Measurements from ENCODE around the gene TMED6.

DNA sequence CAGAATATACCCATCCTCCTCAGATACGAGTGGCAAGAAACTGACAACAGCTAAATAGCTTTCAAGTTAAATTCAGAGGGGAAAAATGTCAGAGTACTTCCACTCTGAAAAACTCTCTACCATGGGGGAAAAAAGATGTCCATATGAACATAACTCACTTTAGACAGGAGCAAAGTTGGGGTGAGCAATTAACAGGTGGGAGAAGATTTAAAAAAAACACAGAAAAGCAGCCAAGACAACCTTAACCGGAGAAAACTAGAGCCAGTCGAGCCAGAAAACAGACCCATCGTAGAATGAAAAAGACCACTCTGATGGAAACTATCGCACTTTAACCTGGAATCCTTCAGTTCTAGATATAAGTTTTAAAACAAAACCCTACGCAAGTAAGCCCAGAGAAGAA is 33.4 kb upstream of the TMED6 start:
- TF ChIP-seq EZH2 (IDR thresholded peaks at IDR 0.05; ENCODE audit: borderline replicate concordance, low read depth, low read length, severe bottlenecking), result no peak
- TF ChIP-seq, protein P1, sequence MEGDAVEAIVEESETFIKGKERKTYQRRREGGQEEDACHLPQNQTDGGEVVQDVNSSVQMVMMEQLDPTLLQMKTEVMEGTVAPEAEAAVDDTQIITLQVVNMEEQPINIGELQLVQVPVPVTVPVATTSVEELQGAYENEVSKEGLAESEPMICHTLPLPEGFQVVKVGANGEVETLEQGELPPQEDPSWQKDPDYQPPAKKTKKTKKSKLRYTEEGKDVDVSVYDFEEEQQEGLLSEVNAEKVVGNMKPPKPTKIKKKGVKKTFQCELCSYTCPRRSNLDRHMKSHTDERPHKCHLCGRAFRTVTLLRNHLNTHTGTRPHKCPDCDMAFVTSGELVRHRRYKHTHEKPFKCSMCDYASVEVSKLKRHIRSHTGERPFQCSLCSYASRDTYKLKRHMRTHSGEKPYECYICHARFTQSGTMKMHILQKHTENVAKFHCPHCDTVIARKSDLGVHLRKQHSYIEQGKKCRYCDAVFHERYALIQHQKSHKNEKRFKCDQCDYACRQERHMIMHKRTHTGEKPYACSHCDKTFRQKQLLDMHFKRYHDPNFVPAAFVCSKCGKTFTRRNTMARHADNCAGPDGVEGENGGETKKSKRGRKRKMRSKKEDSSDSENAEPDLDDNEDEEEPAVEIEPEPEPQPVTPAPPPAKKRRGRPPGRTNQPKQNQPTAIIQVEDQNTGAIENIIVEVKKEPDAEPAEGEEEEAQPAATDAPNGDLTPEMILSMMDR (IDR thresholded peaks at IDR 0.05; ENCODE audit: extremely low read depth in 1 of 2, insufficient read depth in 1 of 2, low read depth in 1 of 2, low read length in 2 of 2), result no peak
- TF ChIP-seq JUN (IDR thresholded peaks at IDR 0.05; ENCODE audit: borderline replicate concordance, insufficient read depth, insufficient read length, low read depth), result no peak
- no peak for TF ChIP-seq POLR2A (IDR thresholded peaks at IDR 0.05; ENCODE audit: low read depth, low read length)
- TF ChIP-seq MYC (IDR thresholded peaks at IDR 0.05; ENCODE audit: low read depth, low read length), result no peak
- no peak for TF ChIP-seq POLR2AphosphoS5 (IDR thresholded peaks at IDR 0.05; ENCODE audit: insufficient read depth, low read depth, low read length)
- no peak for TF ChIP-seq GATA2 (IDR thresholded peaks at IDR 0.05; ENCODE audit: insufficient read depth, insufficient read length, low read depth, low read length)
- no peak for TF ChIP-seq MAX (IDR thresholded peaks at IDR 0.05; ENCODE audit: insufficient read depth, insufficient read length)

All from endothelial cell of umbilical vein (primary cell).